BE2C (cell line): Measurements from ENCODE around the gene CDKN2AIPNL.
"Not testable (repeated sequence)": the region's sequence is repeated elsewhere in the genome, so short reads cannot be mapped to it uniquely, and the experiment has no call there.

ENCODE experiments used
- DNase-seq: peaks from one replicate; pipeline ENCODE4 v3.0.0-alpha.2; 2020
- H3K27me3 ChIP-seq: fragments of 250-450 bp; sonication (Bioruptor Pico); 2 replicates; pipeline ENCODE4 v1.5.1; 2020; ENCODE audit warnings: mild to moderate bottlenecking
- H3K36me3 ChIP-seq: fragments of 250-450 bp; sonication (Bioruptor Pico); 2 replicates; pipeline ENCODE4 v1.5.1; 2020; ENCODE audit warnings: mild to moderate bottlenecking
- H3K4me1 ChIP-seq: fragments of 250-450 bp; sonication (Bioruptor Pico); 2 replicates; pipeline ENCODE4 v1.5.1; 2020
- H3K4me3 ChIP-seq: 2 replicates; pipeline ENCODE4 v1.5.1; 2011; ENCODE audit warnings: low read depth, low read length
- H3K9me3 ChIP-seq: fragments of 250-450 bp; sonication (Bioruptor Pico); 2 replicates; pipeline ENCODE4 v1.5.1; 2020
- CTCF ChIP-seq: IDR thresholded peaks from 2 replicates; pipeline ENCODE4 v1.5.1; 2012; ENCODE audit warnings: mild to moderate bottlenecking, low read depth, low read length

Gene CDKN2AIPNL

GRCh38 chr5:134427540-134428041, 15.9 kb upstream of the CDKN2AIPNL start:
- no peaks in the 10 kb centered on the region for H3K9me3 ChIP-seq
- 0 out of 2 replicates have a peak, but pooled peaks cover 3% of the 10 kb centered on the region for H3K4me1 ChIP-seq
- DNase-seq: no peak
- H3K4me3 ChIP-seq: no peak overlapping the region
- TF ChIP-seq CTCF: no peak
- H3K36me3 ChIP-seq: no peaks in the 10 kb centered on the region
- H3K27me3 ChIP-seq: no peaks in the 10 kb centered on the region

GRCh38 chr5:134426361-134426760, 14.7 kb upstream of the CDKN2AIPNL start:
- Histone ChIP-seq H3K27me3 (no peaks in the 10 kb centered on the region), H3K4me3 (no peak overlapping the region), H3K9me3 (no peaks in the 10 kb centered on the region), H3K36me3 (no peaks in the 10 kb centered on the region), H3K4me1 (0 out of 2 replicates have a peak, but pooled peaks cover 3% of the 10 kb centered on the region)
- DNase-seq: no peak
- TF ChIP-seq CTCF: no peak

GRCh38 chr5:134423376-134423775, 11.7 kb upstream of the CDKN2AIPNL start:
- no peak for DNase-seq
- Histone ChIP-seq H3K9me3 (no peaks in the 10 kb centered on the region), H3K4me1 (no peaks in the 10 kb centered on the region), H3K36me3 (no peaks in the 10 kb centered on the region), H3K4me3 (no peak overlapping the region), H3K27me3 (no peaks in the 10 kb centered on the region)
- TF ChIP-seq CTCF: no peak

- no peaks in the 10 kb centered on the region for H3K27me3 ChIP-seq
- H3K36me3 ChIP-seq: no peaks in the 10 kb centered on the region
- H3K9me3 ChIP-seq: no peaks in the 10 kb centered on the region
- DNase-seq: no peak
- no peaks in the 10 kb centered on the region for H3K4me1 ChIP-seq
- H3K4me3 ChIP-seq: no peak overlapping the region
- no peak for TF ChIP-seq CTCF
Measured at GRCh38 chr5:134422791-134423365, 11.2 kb upstream of the CDKN2AIPNL start.

- H3K4me1 ChIP-seq, H3K36me3 ChIP-seq, H3K27me3 ChIP-seq, H3K9me3 ChIP-seq, H3K4me3 ChIP-seq, DNase-seq: not testable (repeated sequence)
Measured at GRCh38 chr5:134421038-134421437, 9.4 kb upstream of the CDKN2AIPNL start.

GRCh38 chr5:134420343-134420742, 8.7 kb upstream of the CDKN2AIPNL start:
- H3K4me1 ChIP-seq: no peaks in the 10 kb centered on the region
- no peak for DNase-seq
- no peak overlapping the region for H3K4me3 ChIP-seq
- no peaks in the 10 kb centered on the region for H3K36me3 ChIP-seq
- no peak for TF ChIP-seq CTCF
- H3K9me3 ChIP-seq: no peaks in the 10 kb centered on the region
- no peaks in the 10 kb centered on the region for H3K27me3 ChIP-seq

- Histone ChIP-seq H3K36me3 (no peaks in the 10 kb centered on the region), H3K4me3 (no peak overlapping the region), H3K4me1 (no peaks in the 10 kb centered on the region), H3K27me3 (no peaks in the 10 kb centered on the region), H3K9me3 (no peaks in the 10 kb centered on the region)
- DNase-seq: no peak
- TF ChIP-seq CTCF: no peak
Measured at GRCh38 chr5:134418958-134419357, 7.3 kb upstream of the CDKN2AIPNL start.
